GM10847 (cell line): ENCODE results near the gene POLR3H.

Experiments used
- POLR2A ChIP-seq: IDR thresholded peaks from 2 replicates; pipeline ENCODE4 v1.6.1; 2011; ENCODE audit not compliant: insufficient read length; ENCODE audit errors: extremely low read depth

POLR3H gene

DNA sequence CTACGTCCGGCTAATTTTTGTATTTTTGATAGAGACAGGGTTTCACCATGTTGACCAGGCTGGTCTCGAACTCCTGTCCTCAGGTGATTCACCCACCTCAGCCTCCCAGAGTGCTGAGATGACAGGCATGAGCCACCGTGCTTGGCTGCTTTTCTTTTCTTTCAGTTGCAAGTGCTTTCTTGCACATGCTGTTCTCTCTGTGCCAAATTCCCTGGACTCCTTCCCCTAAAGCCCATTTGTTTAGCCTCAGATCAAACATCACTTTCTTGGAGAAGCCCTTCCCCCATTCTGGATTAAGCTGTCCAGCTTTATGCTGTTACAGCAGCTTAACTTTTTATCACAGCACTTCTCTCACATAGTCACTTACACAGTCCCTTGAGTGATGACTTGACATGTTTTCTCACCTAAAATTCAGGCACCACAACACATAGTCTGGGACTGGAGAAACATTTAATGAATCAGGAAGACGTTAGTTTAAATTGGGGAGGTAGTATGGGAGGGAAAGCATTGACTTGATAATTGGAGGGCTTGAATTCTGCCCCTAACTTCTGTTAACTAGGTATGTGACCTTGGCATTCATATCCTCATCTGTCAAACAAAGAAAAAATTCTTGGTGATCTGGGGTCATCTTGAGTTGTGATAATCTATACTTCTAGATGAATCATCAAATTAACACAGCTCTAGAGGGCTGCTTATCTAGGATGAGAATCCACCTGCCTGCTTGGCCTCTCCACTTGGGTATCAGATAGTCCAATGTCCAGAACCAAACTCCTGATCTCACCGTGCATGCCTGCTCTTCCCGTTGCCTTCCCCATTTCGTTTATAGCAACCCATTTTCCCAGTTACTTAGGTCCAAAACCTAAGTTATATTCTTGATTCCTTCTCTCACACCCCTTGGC lies 57.0 kb downstream of the POLR3H start:
- no peak for TF ChIP-seq POLR2A

DNA sequence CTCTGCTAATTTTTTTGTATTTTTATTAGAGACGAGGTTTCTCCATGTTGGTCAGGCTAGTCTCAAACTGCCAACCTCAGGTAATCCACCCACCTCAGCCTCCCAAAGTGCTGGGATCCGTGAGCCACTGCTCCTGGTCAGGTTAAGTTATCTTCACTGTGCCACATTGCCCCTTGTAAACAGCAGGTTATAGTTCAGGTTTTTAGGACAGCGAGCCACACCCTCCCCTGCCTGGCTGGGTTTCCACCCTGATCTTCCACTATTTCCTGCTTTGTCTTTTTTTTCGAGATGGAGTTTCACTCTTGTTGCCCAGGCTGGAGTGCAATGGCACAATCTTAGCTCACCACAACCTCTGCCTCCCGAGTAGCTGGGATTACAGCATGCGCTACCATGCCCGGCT lies 59.2 kb downstream of the POLR3H start:
- TF ChIP-seq POLR2A, result no peak

DNA sequence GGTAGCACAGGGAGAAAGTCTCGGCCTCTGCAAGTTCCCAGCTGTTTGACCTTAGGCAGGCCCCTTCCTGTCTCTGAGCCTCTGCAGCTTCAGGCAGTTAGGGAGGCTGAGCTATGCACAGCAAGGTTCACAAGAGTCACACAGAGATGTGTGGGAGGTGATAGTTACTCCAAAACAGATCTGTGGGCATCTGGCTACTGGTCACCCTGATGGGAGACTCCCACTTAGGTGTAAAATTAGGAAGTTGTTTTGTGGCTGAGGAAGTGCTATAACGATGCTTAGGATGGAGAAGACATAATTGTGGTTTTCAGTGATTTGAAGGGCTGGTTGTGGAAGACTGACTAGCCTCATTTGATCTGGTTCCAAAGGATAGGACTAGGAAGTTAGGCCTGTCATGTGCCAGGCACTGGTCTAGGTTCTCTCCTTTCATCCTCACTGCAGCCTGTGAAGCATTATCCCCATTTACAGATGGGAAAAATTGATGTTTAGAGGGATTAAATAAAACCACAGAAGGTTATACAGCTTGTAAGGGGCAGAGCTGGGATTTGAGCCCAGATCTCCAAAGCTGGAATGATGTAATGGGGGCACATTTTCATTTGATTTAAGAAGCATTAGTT lies 61.8 kb downstream of the POLR3H start:
- TF ChIP-seq POLR2A, result no peak

DNA sequence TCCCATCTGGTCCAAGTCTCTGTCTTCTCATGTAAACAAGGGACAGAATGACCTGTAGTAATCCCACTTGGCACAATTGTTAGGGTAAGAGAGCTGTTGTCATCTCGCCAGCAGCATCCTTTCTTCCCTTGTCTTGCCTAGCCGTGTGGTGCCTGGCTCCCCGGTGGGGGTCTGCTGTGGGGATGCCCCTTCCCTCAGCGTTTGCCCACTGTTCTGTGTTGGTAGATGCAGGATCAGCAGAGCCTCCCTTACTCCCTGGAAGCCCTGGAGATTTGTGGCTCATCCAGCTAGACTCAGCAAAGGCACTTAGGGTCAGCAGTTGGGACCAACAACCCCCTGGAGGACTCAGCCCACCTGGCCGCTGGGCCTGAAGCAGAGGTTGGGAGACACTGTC lies 62.3 kb downstream of the POLR3H start:
- no peak for TF ChIP-seq POLR2A

DNA sequence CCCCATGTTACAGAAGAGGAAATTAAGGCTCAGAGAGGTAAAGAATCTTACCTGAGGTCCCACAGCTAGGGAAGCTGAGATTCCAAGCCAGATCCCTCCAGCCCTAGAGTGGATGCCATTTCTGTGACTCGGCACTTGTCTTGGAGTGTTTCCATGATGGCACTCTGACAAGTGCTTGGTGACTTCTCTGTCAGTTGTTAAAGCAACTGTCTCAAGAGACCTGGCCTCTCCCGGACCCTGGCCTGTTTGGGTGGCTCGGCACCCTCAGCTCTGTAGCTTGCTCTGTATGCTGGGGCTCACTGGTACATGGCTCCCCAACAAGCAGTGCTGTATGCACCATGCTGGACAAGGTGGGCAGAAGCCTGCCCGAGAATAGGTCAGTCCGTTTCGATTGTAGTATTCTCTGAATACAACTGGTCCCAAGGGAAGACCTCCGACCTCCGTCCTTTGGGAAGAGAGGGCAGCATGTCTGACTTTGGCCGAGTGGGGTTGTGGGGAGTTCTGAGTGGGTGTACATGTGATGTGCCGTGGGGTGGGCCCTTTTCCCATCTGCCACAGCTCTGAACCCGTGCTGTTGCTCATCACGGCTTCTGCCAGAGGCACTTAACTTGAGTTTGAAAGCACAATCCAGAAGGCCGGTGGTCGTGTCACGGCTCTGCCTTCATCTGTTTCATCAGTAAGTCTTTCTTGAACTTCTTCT lies 63.0 kb downstream of the POLR3H start:
- TF ChIP-seq POLR2A, result no peak

DNA sequence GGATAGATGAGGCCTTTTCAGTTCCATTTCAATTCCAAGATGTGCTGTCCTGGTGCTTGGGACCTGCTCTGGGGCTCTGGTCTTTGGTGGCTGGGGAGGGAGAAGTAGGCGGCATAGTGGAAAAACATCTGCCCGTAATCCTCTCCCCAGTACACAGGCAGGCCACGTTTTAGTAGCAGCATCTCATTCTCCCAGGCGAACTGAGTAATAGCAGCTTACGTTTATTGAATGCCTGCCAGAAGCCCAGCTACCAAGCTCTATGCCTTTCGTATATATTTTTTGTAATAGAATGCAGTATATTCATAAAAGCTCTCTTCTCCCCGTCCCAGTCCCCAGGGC lies 63.9 kb downstream of the POLR3H start:
- no peak for TF ChIP-seq POLR2A

DNA sequence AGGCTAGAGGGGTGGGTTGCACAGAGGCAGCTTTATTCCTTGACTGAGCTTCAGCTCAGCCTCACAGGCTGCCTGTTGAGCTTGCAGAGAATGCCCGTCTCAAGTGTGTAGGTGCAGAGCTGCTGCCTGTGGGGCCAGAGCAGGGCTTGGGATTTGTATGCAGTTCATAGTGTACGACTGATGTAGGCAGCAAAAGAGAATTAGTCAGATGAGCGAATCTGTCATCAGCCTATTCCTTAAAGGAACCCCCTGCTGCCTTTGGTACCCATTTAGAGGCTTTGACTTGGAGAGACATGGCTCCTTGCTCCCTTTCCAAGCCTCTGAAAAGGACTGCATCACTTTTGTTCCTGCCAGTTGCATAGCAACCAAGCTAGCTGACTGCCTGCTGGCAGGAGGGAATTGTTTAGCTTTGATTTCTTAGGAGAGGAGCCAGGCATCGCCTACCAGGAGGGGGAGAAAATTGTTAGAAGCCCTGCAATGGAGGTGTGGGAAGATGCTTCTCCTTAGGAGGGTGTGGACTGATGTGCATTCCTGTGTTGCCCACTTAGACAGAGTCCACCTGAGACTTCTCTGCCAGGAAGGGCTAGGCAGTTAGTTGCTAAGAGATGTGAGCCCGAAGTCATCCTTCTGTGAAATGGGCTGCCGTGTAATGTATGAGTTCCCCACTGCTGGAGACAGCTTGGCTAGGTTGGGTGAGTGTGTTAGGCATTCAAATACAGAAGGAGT lies 64.4 kb downstream of the POLR3H start:
- no peak for TF ChIP-seq POLR2A

DNA sequence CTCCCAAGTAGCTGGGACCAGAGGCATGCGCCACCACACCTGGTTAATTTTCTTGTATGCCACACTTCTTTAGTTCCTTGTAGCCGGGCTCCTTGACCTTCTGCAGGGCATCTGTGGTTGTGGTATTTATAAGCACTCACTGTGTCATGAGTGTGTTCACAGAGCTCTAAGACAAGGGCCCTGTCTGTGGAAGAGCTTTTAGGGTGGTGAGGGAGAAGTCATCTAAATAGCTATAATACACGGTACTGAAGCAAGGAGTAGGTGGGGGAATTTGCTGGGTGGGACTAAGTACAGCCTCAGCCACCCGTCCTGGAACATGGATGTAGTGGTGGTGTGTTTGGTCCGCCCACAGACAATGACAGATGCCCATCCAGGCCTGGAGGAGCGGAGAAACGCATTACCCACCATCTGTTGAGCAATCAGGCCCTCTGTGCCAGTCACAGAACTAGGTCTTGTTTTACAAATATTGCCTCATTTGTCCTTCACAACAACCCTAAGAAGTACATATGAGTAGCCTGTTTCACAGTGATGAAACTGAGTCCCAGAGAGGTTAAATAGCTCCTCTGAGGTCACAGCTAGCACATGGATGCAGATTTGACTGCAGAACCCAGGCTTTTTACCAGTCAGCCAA lies 65.3 kb downstream of the POLR3H start:
- no peak for TF ChIP-seq POLR2A

DNA sequence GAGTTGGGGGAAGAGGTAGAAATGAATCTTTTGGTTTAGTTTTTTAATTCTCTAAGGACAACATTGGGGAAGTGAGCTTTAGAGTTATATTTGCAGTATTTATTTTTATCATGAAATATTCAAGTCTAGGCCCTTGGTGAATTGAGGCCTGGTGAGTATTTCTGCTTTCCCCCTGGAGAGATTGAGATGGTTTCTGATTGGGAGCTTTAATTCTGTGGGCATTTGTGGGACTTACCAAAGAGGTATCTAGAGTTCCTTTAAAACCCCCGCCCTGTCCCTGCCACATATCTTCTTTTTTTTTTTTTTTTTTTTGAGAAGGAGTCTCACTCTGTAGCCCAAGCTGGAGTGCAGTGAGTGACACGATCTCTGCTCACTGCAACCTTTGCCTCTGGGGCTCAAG lies 65.8 kb downstream of the POLR3H start:
- no peak for TF ChIP-seq POLR2A
